ENCODE data around the gene CNOT2. TPM values are rescaled to one million over a fixed set of nuclear protein-coding genes. Genes with fewer than 3 reads are reported as not detected.

The CNOT2 gene
- total and polyA plus RNA-seq, 2 donors (not counting 1 experiment from before 2014, with no cell fraction given): 65.0 to 120 TPM

- no peaks in the 10 kb centered on the region for H3K9me3 Mint-ChIP-seq (ENCODE audit: insufficient read depth)
- H3K4me1 ChIP-seq (ENCODE audit: control insufficient read depth in 2 of 2, insufficient read depth in 2 of 2, low read length in 2 of 2): no peaks in the 10 kb centered on the region
- no peak overlapping the region for H3K9ac ChIP-seq (ENCODE audit: low read length)
- H2AFZ ChIP-seq (ENCODE audit: insufficient read depth, low read depth, low read length, poor library complexity, severe bottlenecking): no peak overlapping the region
- H3K27ac ChIP-seq (ENCODE audit: low read length in 2 of 2): no peak overlapping the region
- ChIA-PET CTCF (no interaction called here), POLR2A (no interaction called here)
- H3K36me3 ChIP-seq (replicated peaks in 1 of 2; ENCODE audit: control extremely low read depth in 1 of 2, control insufficient read depth in 1 of 2, extremely low read depth in 1 of 2, insufficient read depth in 2 of 2, low read length in 1 of 2): no peaks in the 10 kb centered on the region
- DNase-seq (no peak), ATAC-seq (ENCODE audit: low read depth) (no peak)
- H3K27ac Mint-ChIP-seq: no peak overlapping the region
- H3K27me3 ChIP-seq (replicated peaks in 1 of 4; ENCODE audit: control extremely low read depth in 1 of 4, control insufficient read depth in 3 of 4, insufficient read depth in 4 of 4, low read length in 3 of 4): no peaks in the 10 kb centered on the region
- no peaks in the 10 kb centered on the region for H3K79me2 ChIP-seq (ENCODE audit: control insufficient read depth, insufficient read depth, low read length)
- WGBS (ENCODE audit: insufficient coverage): no CpG with 5 or more reads among the region's 3 CpGs
- H3K9me3 ChIP-seq (ENCODE audit: control extremely low read depth in 1 of 3, control insufficient read depth in 2 of 3, insufficient read depth in 1 of 3, low read length in 2 of 3): no peaks in the 10 kb centered on the region
- H3K4me1 Mint-ChIP-seq: no peaks in the 10 kb centered on the region
- H3K27me3 Mint-ChIP-seq: no peaks in the 10 kb centered on the region
- no peak overlapping the region for H3K4me3 Mint-ChIP-seq
- TF ChIP-seq CTCF (IDR thresholded peaks at IDR 0.05) (no peak), EZH2 (IDR thresholded peaks at IDR 0.05; ENCODE audit: borderline replicate concordance, insufficient read depth, low read depth, low read length, poor library complexity, severe bottlenecking) (no peak)
- H4K20me1 ChIP-seq (ENCODE audit: control insufficient read depth, insufficient read depth, low read length, poor library complexity, severe bottlenecking): no peaks in the 10 kb centered on the region
- intact Hi-C loops (cut with micrococcal nuclease): no loop called here
- no peak overlapping the region for H3K4me3 ChIP-seq (ENCODE audit: control extremely low read depth in 1 of 5, extremely low read depth in 1 of 5, insufficient read depth in 1 of 5, low read depth in 2 of 5, low read length in 4 of 5)
- H3K4me2 ChIP-seq (replicated peaks; ENCODE audit: low read depth, low read length, poor library complexity, severe bottlenecking): no peak overlapping the region
Observed at GRCh38 chr12:70400124-70400523, 156.9 kb downstream of the CNOT2 start.

GRCh38 chr12:70402597-70402996 is 159.4 kb downstream of the CNOT2 start:
- ChIA-PET CTCF (no interaction called here), POLR2A (no interaction called here)
- Histone ChIP-seq H3K36me3 (replicated peaks in 1 of 2; ENCODE audit: control extremely low read depth in 1 of 2, control insufficient read depth in 1 of 2, extremely low read depth in 1 of 2, insufficient read depth in 2 of 2, low read length in 1 of 2) (no peaks in the 10 kb centered on the region), H3K27ac (ENCODE audit: low read length in 2 of 2) (no peak overlapping the region), H3K79me2 (ENCODE audit: control insufficient read depth, insufficient read depth, low read length) (no peaks in the 10 kb centered on the region), H2AFZ (ENCODE audit: insufficient read depth, low read depth, low read length, poor library complexity, severe bottlenecking) (no peak overlapping the region), H3K9me3 (ENCODE audit: control extremely low read depth in 1 of 3, control insufficient read depth in 2 of 3, insufficient read depth in 1 of 3, low read length in 2 of 3) (no peaks in the 10 kb centered on the region), H3K9ac (ENCODE audit: low read length) (no peak overlapping the region), H3K4me3 (ENCODE audit: control extremely low read depth in 1 of 5, extremely low read depth in 1 of 5, insufficient read depth in 1 of 5, low read depth in 2 of 5, low read length in 4 of 5) (no peak overlapping the region), H3K4me2 (replicated peaks; ENCODE audit: low read depth, low read length, poor library complexity, severe bottlenecking) (no peak overlapping the region), H3K4me1 (ENCODE audit: control insufficient read depth in 2 of 2, insufficient read depth in 2 of 2, low read length in 2 of 2) (no peaks in the 10 kb centered on the region), H4K20me1 (ENCODE audit: control insufficient read depth, insufficient read depth, low read length, poor library complexity, severe bottlenecking) (no peaks in the 10 kb centered on the region), H3K27me3 (replicated peaks in 1 of 4; ENCODE audit: control extremely low read depth in 1 of 4, control insufficient read depth in 3 of 4, insufficient read depth in 4 of 4, low read length in 3 of 4) (no peaks in the 10 kb centered on the region)
- Mint-ChIP-seq H3K9me3 (ENCODE audit: insufficient read depth) (no peaks in the 10 kb centered on the region), H3K27me3 (no peaks in the 10 kb centered on the region), H3K4me1 (no peaks in the 10 kb centered on the region), H3K27ac (no peak overlapping the region), H3K4me3 (no peak overlapping the region)
- DNase-seq (no peak), ATAC-seq (ENCODE audit: low read depth) (no peak)
- no CpG with 5 or more reads among the region's 1 CpG for WGBS (ENCODE audit: insufficient coverage)
- intact Hi-C loops (cut with micrococcal nuclease): no loop called here
- TF ChIP-seq EZH2 (IDR thresholded peaks at IDR 0.05; ENCODE audit: borderline replicate concordance, insufficient read depth, low read depth, low read length, poor library complexity, severe bottlenecking) (no peak), CTCF (IDR thresholded peaks at IDR 0.05) (no peak)

Data from B cell (primary cell).